ENCODE measurements around the gene ADAD2.

DNA sequence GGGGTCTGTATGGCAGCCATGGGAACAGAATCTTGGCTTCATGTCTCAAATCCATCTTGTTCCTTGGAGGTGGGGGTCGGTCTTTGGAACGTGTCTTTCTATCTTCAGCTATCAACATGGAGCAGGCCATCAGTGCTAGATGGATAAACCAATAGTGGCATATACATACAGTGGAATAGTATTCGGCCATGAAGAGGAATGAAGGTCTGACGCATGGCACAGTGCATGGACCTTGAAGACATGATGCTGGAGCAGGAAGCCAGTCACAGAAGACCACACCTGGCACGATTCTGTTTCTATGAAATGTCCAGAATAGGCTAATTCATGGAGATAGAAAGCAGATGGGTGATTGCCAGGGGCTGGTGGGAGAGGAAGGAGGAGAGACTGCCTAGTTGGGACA is 41.1 kb downstream of the ADAD2 start:
- TF ChIP-seq, protein P1, sequence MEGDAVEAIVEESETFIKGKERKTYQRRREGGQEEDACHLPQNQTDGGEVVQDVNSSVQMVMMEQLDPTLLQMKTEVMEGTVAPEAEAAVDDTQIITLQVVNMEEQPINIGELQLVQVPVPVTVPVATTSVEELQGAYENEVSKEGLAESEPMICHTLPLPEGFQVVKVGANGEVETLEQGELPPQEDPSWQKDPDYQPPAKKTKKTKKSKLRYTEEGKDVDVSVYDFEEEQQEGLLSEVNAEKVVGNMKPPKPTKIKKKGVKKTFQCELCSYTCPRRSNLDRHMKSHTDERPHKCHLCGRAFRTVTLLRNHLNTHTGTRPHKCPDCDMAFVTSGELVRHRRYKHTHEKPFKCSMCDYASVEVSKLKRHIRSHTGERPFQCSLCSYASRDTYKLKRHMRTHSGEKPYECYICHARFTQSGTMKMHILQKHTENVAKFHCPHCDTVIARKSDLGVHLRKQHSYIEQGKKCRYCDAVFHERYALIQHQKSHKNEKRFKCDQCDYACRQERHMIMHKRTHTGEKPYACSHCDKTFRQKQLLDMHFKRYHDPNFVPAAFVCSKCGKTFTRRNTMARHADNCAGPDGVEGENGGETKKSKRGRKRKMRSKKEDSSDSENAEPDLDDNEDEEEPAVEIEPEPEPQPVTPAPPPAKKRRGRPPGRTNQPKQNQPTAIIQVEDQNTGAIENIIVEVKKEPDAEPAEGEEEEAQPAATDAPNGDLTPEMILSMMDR (IDR thresholded peaks at IDR 0.05): no peak
- no peak for TF ChIP-seq POLR2A (IDR thresholded peaks at IDR 0.05)
